Prostate gland (tissue), 2 donors: Measurements from ENCODE around the gene DTNB. TPM values are rescaled to one million over a fixed set of nuclear protein-coding genes. Genes with fewer than 3 reads are reported as not detected.

ENCODE experiments used
- DNase-seq: peaks from one replicate; pipeline ENCODE4 v3.0.0-alpha.2; 2019; ENCODE audit warnings: low spot score
- H3K27ac ChIP-seq, 2 donors: fragments of 200-600 bp; sonication (generic); 2 replicates each; pipeline ENCODE4 v1.5.1; 2017 to 2019
- H3K27me3 ChIP-seq: fragments of 200-600 bp; sonication (generic); replicated peaks from 2 replicates; pipeline ENCODE4 v1.5.1; 2019; ENCODE audit not compliant: insufficient read depth
- H3K36me3 ChIP-seq, 2 donors: fragments of 200-600 bp; sonication (generic); 1 replicate in 1 of 2; 2 replicates in 1 of 2; pipeline versions ENCODE4 v1.5.1 to v1.8.1; 2017 to 2019
- H3K4me1 ChIP-seq: fragments of 200-600 bp; sonication (generic); replicated peaks from 2 replicates; pipeline ENCODE4 v1.5.1; 2019
- H3K4me3 ChIP-seq, 2 donors: fragments of 200-600 bp; sonication (generic); 2 replicates each; pipeline ENCODE4 v1.5.1; 2017 to 2019
- H3K9me3 ChIP-seq: fragments of 200-600 bp; sonication (generic); 2 replicates; pipeline ENCODE4 v1.5.1; 2017
- CTCF ChIP-seq, 4 experiments: fragments of 200-600 bp in 2 of 4; fragments of 450-650 bp in 2 of 4; sonication (generic) in 2 of 4; IDR thresholded peaks; 1 replicate in 3 of 4; 2 replicates in 1 of 4; pipeline ENCODE4 v1.5.1; 2016 to 2019; ENCODE audit warnings: antibody characterized with exemption in 4 of 4, mild to moderate bottlenecking in 2 of 4, moderate library complexity in 2 of 4
- POLR2A ChIP-seq: fragments of 450-650 bp; IDR thresholded peaks from one replicate; pipeline ENCODE4 v1.6.1; 2016; ENCODE audit warnings: antibody characterized with exemption, mild to moderate bottlenecking
- POLR2AphosphoS5 ChIP-seq: sonication (generic); formaldehyde crosslinking; IDR thresholded peaks from one replicate; pipeline ENCODE4 v1.6.1; 2017; ENCODE audit warnings: antibody characterized with exemption
- WGBS: methylation state at CpG from one replicate; pipeline ENCODE4 v1.1.5; 2018; 5-methylcytosine and 5-hydroxymethylcytosine counted together
- intact Hi-C: fragments of 100-400 bp; cut with DNase I; formaldehyde crosslinking; loops from one replicate; pipeline ENCODE4 v1.14.2; 2022
- total RNA-seq, 2 donors: library from RNA; depleted of rRNA; stranded (reverse); fragments of >200 nt; gene quantifications; one replicate each; pipeline ENCODE4 v1.1.0, GENCODE V29; 2016

DTNB gene
- total RNA-seq, 2 donors from 2014 or later: 47.0 to 61.9 TPM

- no peak for DNase-seq
- 95% methylated on average over 9 of the region's 9 CpGs for WGBS
- Histone ChIP-seq H3K36me3 (peaks cover 0 to 3% of the 10 kb centered on the region in 2 donors), H3K4me1 (no peaks in the 10 kb centered on the region), H3K27ac (no peak overlapping the region), H3K9me3 (no peaks in the 10 kb centered on the region), H3K4me3 (no peak overlapping the region), H3K27me3 (no peaks in the 10 kb centered on the region)
- intact Hi-C loops: no loop called here
- TF ChIP-seq CTCF (IDR thresholded peaks at IDR 0.05) (no peak), POLR2A (no peak), POLR2AphosphoS5 (no peak)
Measured at GRCh38 chr2:25389161-25389560, 284.2 kb downstream of the DTNB start.

- Histone ChIP-seq H3K27me3 (no peaks in the 10 kb centered on the region), H3K36me3 (peaks cover 0 to 3% of the 10 kb centered on the region in 2 donors), H3K9me3 (no peaks in the 10 kb centered on the region), H3K27ac (no peak overlapping the region), H3K4me3 (no peak overlapping the region), H3K4me1 (no peaks in the 10 kb centered on the region)
- WGBS: 83% methylated on average over 6 of the region's 6 CpGs
- intact Hi-C loops: no loop called here
- TF ChIP-seq POLR2A (no peak), POLR2AphosphoS5 (no peak), CTCF (IDR thresholded peaks at IDR 0.05) (no peak)
- DNase-seq: no peak
Measured at GRCh38 chr2:25388491-25388890, 284.9 kb downstream of the DTNB start.

GRCh38 chr2:25387876-25388449 is 285.4 kb downstream of the DTNB start:
- Histone ChIP-seq H3K36me3 (peaks cover 0 to 3% of the 10 kb centered on the region in 2 donors), H3K4me1 (no peaks in the 10 kb centered on the region), H3K27ac (no peak overlapping the region), H3K4me3 (no peak overlapping the region), H3K9me3 (no peaks in the 10 kb centered on the region), H3K27me3 (no peaks in the 10 kb centered on the region)
- intact Hi-C loops: no loop called here
- WGBS: 93% methylated on average over 17 of the region's 17 CpGs
- no peak for TF ChIP-seq POLR2AphosphoS5
- no peak for TF ChIP-seq POLR2A
- no peak for TF ChIP-seq CTCF (IDR thresholded peaks at IDR 0.05)
- no peak for DNase-seq

- H3K4me3 ChIP-seq: no peak overlapping the region
- 88% methylated on average over 19 of the region's 19 CpGs for WGBS
- no peak for DNase-seq
- H3K27ac ChIP-seq: no peak overlapping the region
- no peaks in the 10 kb centered on the region for H3K4me1 ChIP-seq
- intact Hi-C loops: no loop called here
- H3K27me3 ChIP-seq: no peaks in the 10 kb centered on the region
- peaks cover 0 to 3% of the 10 kb centered on the region in 2 donors for H3K36me3 ChIP-seq
- TF ChIP-seq POLR2AphosphoS5 (no peak), CTCF (IDR thresholded peaks at IDR 0.05) (no peak), POLR2A (no peak)
- H3K9me3 ChIP-seq: no peaks in the 10 kb centered on the region
Measured at GRCh38 chr2:25386971-25387875, 286.2 kb downstream of the DTNB start.
